ENCODE results near the gene VEGFA.

DNA sequence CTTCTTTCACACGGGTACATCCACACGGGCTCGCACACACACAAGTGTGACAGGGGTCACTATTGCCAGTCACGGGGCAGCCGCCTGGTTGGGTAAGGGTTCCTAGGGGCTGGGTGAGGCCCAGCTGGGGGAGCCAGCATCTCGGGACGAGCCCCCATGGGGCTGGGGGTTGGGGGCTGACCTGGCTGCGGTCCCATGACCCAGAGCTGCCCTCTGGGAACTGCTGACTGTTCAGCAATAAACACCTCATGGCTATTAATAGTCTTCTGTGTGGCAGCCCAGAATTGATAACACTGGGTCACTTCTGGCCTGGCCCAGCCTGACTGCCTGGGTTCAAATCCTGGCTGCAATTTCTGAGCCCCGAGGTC lies 23.8 kb downstream of the VEGFA start:
- TF ChIP-seq ZNF274 (IDR thresholded peaks at IDR 0.05; ENCODE audit: low read depth, low read length) (no peak), SUZ12 (IDR thresholded peaks at IDR 0.05; ENCODE audit: extremely low read depth, insufficient read depth, insufficient read length) (no peak)

All from NT2/D1 (cell line).